OCI-M2 (cell line): ENCODE measurements around the gene TNFSF12.

Source experiments
- DNase-seq: peaks from one replicate; lab custom pipeline; 2025; ENCODE audit not compliant: unreplicated experiment; lab: John Stamatoyannopoulos, UW

The TNFSF12 gene

GRCh38 chr17:7541074-7541621 is 7.7 kb upstream of the TNFSF12 start:
- DNase-seq: no peak

GRCh38 chr17:7544911-7545310 is 3.9 kb upstream of the TNFSF12 start:
- no peak for DNase-seq

GRCh38 chr17:7549401-7550055 is 670 bp downstream of the TNFSF12 start:
- DNase-seq: no peak

- DNase-seq: no peak
Measured at GRCh38 chr17:7550344-7550743, 1.5 kb downstream of the TNFSF12 start.

GRCh38 chr17:7551396-7551795 is 2.5 kb downstream of the TNFSF12 start:
- DNase-seq: no peak

- no peak for DNase-seq
Measured at GRCh38 chr17:7552621-7553051, 3.8 kb downstream of the TNFSF12 start.

- no peak for DNase-seq
Measured at GRCh38 chr17:7553356-7553755, 4.5 kb downstream of the TNFSF12 start.

- no peak for DNase-seq
Measured at GRCh38 chr17:7555320-7555948, 6.6 kb downstream of the TNFSF12 start.

- no peak for DNase-seq
Measured at GRCh38 chr17:7556627-7557026, 7.8 kb downstream of the TNFSF12 start.

- no peak for DNase-seq
Measured at GRCh38 chr17:7557147-7557764, 8.4 kb downstream of the TNFSF12 start.

GRCh38 chr17:7557775-7558543 is 9.1 kb downstream of the TNFSF12 start:
- DNase-seq: no peak

- DNase-seq: no peak
Measured at GRCh38 chr17:7558544-7559319, 9.9 kb downstream of the TNFSF12 start, which contains the start of gene TNFSF13. TNFSF13 (plus strand) TSS chr17:7558750; CDS start chr17:7559040, 290 bp downstream.

GRCh38 chr17:7559320-7560171 is 10.7 kb downstream of the TNFSF12 start:
- DNase-seq: no peak

GRCh38 chr17:7560172-7561027 is 11.5 kb downstream of the TNFSF12 start:
- no peak for DNase-seq

GRCh38 chr17:7561028-7561575 is 12.2 kb downstream of the TNFSF12 start:
- DNase-seq: no peak

GRCh38 chr17:7561589-7562207 is 12.8 kb downstream of the TNFSF12 start, which contains the start of gene SENP3:
SENP3 (plus strand) TSS chr17:7561919; CDS start chr17:7563077, 1,158 bp downstream.
- DNase-seq: no peak

- no peak for DNase-seq
Measured at GRCh38 chr17:7562208-7562605, 13.3 kb downstream of the TNFSF12 start.
